ENCODE measurements around the gene ABHD16A. TPM values are rescaled to one million over a fixed set of nuclear protein-coding genes. Genes with fewer than 3 reads are reported as not detected.

ABHD16A gene
- polyA plus RNA-seq, 1 experiment, result 53.3 TPM

- ChIA-PET CTCF (no interaction called here), POLR2A (no interaction called here)
- Histone ChIP-seq H3K27me3 (ENCODE audit: control insufficient read depth, insufficient read depth, low read length) (no peaks in the 10 kb centered on the region), H3K36me3 (ENCODE audit: control insufficient read depth, insufficient read depth, low read length) (no peaks in the 10 kb centered on the region), H3K4me3 (ENCODE audit: low read depth, low read length) (no peak overlapping the region)
- no peak for DNase-seq (ENCODE audit: low read depth)
- no peak for TF ChIP-seq CTCF (IDR thresholded peaks at IDR 0.05; ENCODE audit: insufficient read depth, low read depth, low read length)
These were observed 4.6 kb upstream of the ABHD16A start for GRCh38 chr6:31707701-31708100.

- DNase-seq (ENCODE audit: low read depth), result no peak
- ChIA-PET CTCF (interaction anchor here (1.2 kb wide), 1 partner anchor 66 kb away, joined by 3 read pairs; no protein-coding TSS in a partner anchor), POLR2A (no interaction called here)
- Histone ChIP-seq H3K36me3 (ENCODE audit: control insufficient read depth, insufficient read depth, low read length) (no peaks in the 10 kb centered on the region), H3K4me3 (ENCODE audit: low read depth, low read length) (no peak within 1 kb of the TSS), H3K27me3 (ENCODE audit: control insufficient read depth, insufficient read depth, low read length) (no peaks in the 10 kb centered on the region)
- TF ChIP-seq CTCF (IDR thresholded peaks at IDR 0.05; ENCODE audit: insufficient read depth, low read depth, low read length), result no peak
These were observed 3.5 kb upstream of the ABHD16A start, which contains the start of gene LY6G6F for GRCh38 chr6:31706599-31706998. Gene LY6G6F (plus strand): TSS chr6:31706866. CDS start chr6:31706907, 41 bp downstream.

- ChIA-PET POLR2A (no interaction called here), CTCF (interaction anchor here (1.2 kb wide), 1 partner anchor 67 kb away, joined by 3 read pairs; no protein-coding TSS in a partner anchor)
- Histone ChIP-seq H3K27me3 (ENCODE audit: control insufficient read depth, insufficient read depth, low read length) (no peaks in the 10 kb centered on the region), H3K4me3 (ENCODE audit: low read depth, low read length) (no peak overlapping the region), H3K36me3 (ENCODE audit: control insufficient read depth, insufficient read depth, low read length) (no peaks in the 10 kb centered on the region)
- DNase-seq (ENCODE audit: low read depth), result no peak
- TF ChIP-seq CTCF (IDR thresholded peaks at IDR 0.05; ENCODE audit: insufficient read depth, low read depth, low read length), result no peak
These were observed 2.8 kb upstream of the ABHD16A start for GRCh38 chr6:31705931-31706330.

- ChIA-PET POLR2A (interaction anchor here (0.7 kb wide), 1 partner anchor 62 kb away, joined by 4 read pairs; no protein-coding TSS in a partner anchor), CTCF (interaction anchor here (1.1 to 1.9 kb wide), 2 partner anchors 13 to 187 kb away, joined by 3 to 4 read pairs; no protein-coding TSS in a partner anchor)
- no peaks in the 10 kb centered on the region for H3K27me3 ChIP-seq (ENCODE audit: control insufficient read depth, insufficient read depth, low read length)
- no peak for TF ChIP-seq CTCF (IDR thresholded peaks at IDR 0.05; ENCODE audit: insufficient read depth, low read depth, low read length)
- peaks cover 1% of the 10 kb centered on the region; the same call in 1 of the 2 replicates for H3K36me3 ChIP-seq (ENCODE audit: control insufficient read depth, insufficient read depth, low read length)
- DNase-seq (ENCODE audit: low read depth), result no peak
- peak overlapping the region; percentile 62 for H3K4me3 ChIP-seq (ENCODE audit: low read depth, low read length)
These were observed 712 bp downstream of the ABHD16A start for GRCh38 chr6:31702405-31702818.

GRCh38 chr6:31701666-31702404 lies 1.3 kb downstream of the ABHD16A start:
- H3K36me3 ChIP-seq (ENCODE audit: control insufficient read depth, insufficient read depth, low read length), result peaks cover 1% of the 10 kb centered on the region; the same call in 1 of the 2 replicates
- no peak for DNase-seq (ENCODE audit: low read depth)
- peak overlapping the region; percentile 62 for H3K4me3 ChIP-seq (ENCODE audit: low read depth, low read length)
- no peaks in the 10 kb centered on the region for H3K27me3 ChIP-seq (ENCODE audit: control insufficient read depth, insufficient read depth, low read length)
- ChIA-PET CTCF (interaction anchor here (1.1 to 1.9 kb wide), 2 partner anchors 12 to 188 kb away, joined by 3 to 4 read pairs; no protein-coding TSS in a partner anchor), POLR2A (interaction anchor here (0.7 kb wide), 1 partner anchor 61 kb away, joined by 4 read pairs; no protein-coding TSS in a partner anchor)
- TF ChIP-seq CTCF (IDR thresholded peaks at IDR 0.05; ENCODE audit: insufficient read depth, low read depth, low read length), result no peak

Data from BJ (cell line).